IMR-90 (cell line): ENCODE results near the gene STX2. TPM values are rescaled to one million over a fixed set of nuclear protein-coding genes. Genes with fewer than 3 reads are reported as not detected.

Experiments used
- ATAC-seq: fragments of 200-7000 bp; cut with Tn5 transposase; 2 replicates; pipeline ENCODE4 v1.9.1; 2020; ENCODE audit warnings: low read depth, mild to moderate bottlenecking, moderate library complexity
- BruUV-seq: library from RNA; stranded (reverse); fragments of 400-500 nt; replicated peaks from 2 replicates; lab custom pipeline; 2021; lab: Mats Ljungman, UMichigan
- CTCF ChIA-PET: fragments of 300-600 bp; formaldehyde crosslinking; extraction: SDS; loops from one replicate; lab custom pipeline; 2021; ENCODE audit warnings: antibody characterized with exemption; lab: Yijun Ruan, JAX
- POLR2A ChIA-PET: fragments of 300-600 bp; sonication (Branson Sonifier 250); formaldehyde crosslinking; loops from one replicate; lab custom pipeline; 2022; ENCODE audit warnings: antibody characterized with exemption; ENCODE audit not compliant: unreplicated experiment; lab: Charles Lee
- DNase-seq: peaks from one replicate; pipeline ENCODE4 v3.0.0; 2013
- H2AFZ ChIP-seq: replicated peaks from 2 replicates; pipeline ENCODE3; 2013; ENCODE audit warnings: low read length, mild to moderate bottlenecking; ENCODE audit not compliant: poor library complexity
- H2AK5ac ChIP-seq: 2 replicates; pipeline ENCODE4 v1.6.1; 2013; ENCODE audit warnings: low read depth, low read length, inconsistent platforms
- H2AK9ac ChIP-seq: replicated peaks from 2 replicates; pipeline ENCODE3; 2013; ENCODE audit warnings: mild to moderate bottlenecking, low read depth, low read length, moderate library complexity; ENCODE audit not compliant: poor library complexity
- H2BK120ac ChIP-seq: 2 replicates; pipeline ENCODE4 v1.6.1; 2013; ENCODE audit warnings: low read depth, low read length, inconsistent platforms
- H2BK15ac ChIP-seq: 3 replicates; pipeline ENCODE4 v1.6.1; 2013; ENCODE audit warnings: low read depth, low read length, inconsistent platforms
- H2BK20ac ChIP-seq: 2 replicates; pipeline ENCODE4 v1.6.1; 2013; ENCODE audit warnings: low read depth, mild to moderate bottlenecking, inconsistent platforms, low read length, moderate library complexity
- H2BK5ac ChIP-seq: 2 replicates; pipeline ENCODE4 v1.6.1; 2013; ENCODE audit warnings: mild to moderate bottlenecking, low read depth, low read length, inconsistent platforms; ENCODE audit not compliant: poor library complexity, severe bottlenecking
- H3K14ac ChIP-seq: replicated peaks from 2 replicates; pipeline ENCODE4 v1.6.1; 2013; ENCODE audit warnings: low read depth, low read length, inconsistent platforms
- H3K18ac ChIP-seq: 2 replicates; pipeline ENCODE4 v1.6.1; 2013; ENCODE audit warnings: low read depth, low read length, control low read depth
- H3K23ac ChIP-seq: 2 replicates; pipeline ENCODE4 v1.6.1; 2013; ENCODE audit warnings: low read depth, low read length, inconsistent platforms
- H3K27ac ChIP-seq: 2 replicates; pipeline ENCODE4 v1.5.1; 2013; ENCODE audit warnings: mild to moderate bottlenecking, control low read depth, low read length; ENCODE audit not compliant: insufficient read depth
- H3K27me3 ChIP-seq: 2 replicates; pipeline ENCODE4 v1.6.1; 2013; ENCODE audit warnings: low read length; ENCODE audit not compliant: control insufficient read depth, insufficient read depth
- H3K36me3 ChIP-seq: 2 replicates; pipeline ENCODE4 v1.6.1; 2013; ENCODE audit warnings: low read length, mixed read lengths; ENCODE audit not compliant: control insufficient read depth, insufficient read depth
- H3K4ac ChIP-seq: 2 replicates; pipeline ENCODE4 v1.6.1; 2013; ENCODE audit warnings: low read depth, low read length, inconsistent platforms
- H3K4me1 ChIP-seq: 2 replicates; pipeline ENCODE4 v1.6.1; 2013; ENCODE audit warnings: low read length, mixed read lengths; ENCODE audit not compliant: control insufficient read depth, insufficient read depth
- H3K4me2 ChIP-seq: 2 replicates; pipeline ENCODE4 v1.6.1; 2013; ENCODE audit warnings: low read depth, mild to moderate bottlenecking, control low read depth, low read length, moderate library complexity
- H3K4me3 ChIP-seq: 2 replicates; pipeline ENCODE4 v1.5.1; 2013; ENCODE audit warnings: low read depth, mild to moderate bottlenecking, control low read depth, low read length, moderate library complexity; ENCODE audit not compliant: insufficient read depth
- H3K56ac ChIP-seq: 2 replicates; pipeline ENCODE4 v1.6.1; 2013; ENCODE audit warnings: low read length, inconsistent platforms; ENCODE audit not compliant: insufficient read depth; ENCODE audit errors: extremely low read depth
- H3K79me1 ChIP-seq, 2 experiments: 2 replicates each; pipeline ENCODE4 v1.6.1; 2013; ENCODE audit warnings: low read length in 2 of 2, inconsistent platforms in 1 of 2, low read depth in 1 of 2
- H3K9ac ChIP-seq: 2 replicates; pipeline ENCODE4 v1.6.1; 2013; ENCODE audit warnings: low read depth, low read length, control low read depth
- H3K9me1 ChIP-seq: 2 replicates; pipeline ENCODE4 v1.6.1; 2013; ENCODE audit warnings: low read length, inconsistent platforms; ENCODE audit not compliant: insufficient read depth
- H3K9me3 ChIP-seq: 2 replicates; pipeline ENCODE4 v1.6.1; 2013; ENCODE audit warnings: low read length; ENCODE audit not compliant: control insufficient read depth, insufficient read depth
- H4K20me1 ChIP-seq: 2 replicates; pipeline ENCODE4 v1.6.1; 2013; ENCODE audit warnings: low read length, inconsistent platforms; ENCODE audit not compliant: insufficient read depth
- H4K5ac ChIP-seq: 2 replicates; pipeline ENCODE4 v1.6.1; 2013; ENCODE audit warnings: mild to moderate bottlenecking, low read depth, low read length, control low read depth
- H4K8ac ChIP-seq, 2 experiments: 2 replicates each; pipeline ENCODE4 v1.6.1; 2013; ENCODE audit warnings: low read depth in 2 of 2, low read length in 2 of 2, control low read depth in 1 of 2, inconsistent platforms in 1 of 2
- H4K91ac ChIP-seq: 2 replicates; pipeline ENCODE4 v1.6.1; 2013; ENCODE audit warnings: low read depth, low read length, inconsistent platforms; ENCODE audit not compliant: insufficient read depth
- BHLHE40 ChIP-seq: fragments of 150-350 bp; IDR thresholded peaks from 2 replicates; pipeline ENCODE4 v1.6.1; 2016; ENCODE audit warnings: mild to moderate bottlenecking, low read depth, low read length
- CEBPB ChIP-seq: IDR thresholded peaks from 2 replicates; pipeline ENCODE4 v1.6.1; 2012; ENCODE audit warnings: low read depth, low read length, improper control_type of control experiment
- CHD1 ChIP-seq: IDR thresholded peaks from 2 replicates; pipeline ENCODE4 v1.6.1; 2012; ENCODE audit warnings: low read depth, low read length, improper control_type of control experiment
- FOS ChIP-seq: fragments of 150-350 bp; IDR thresholded peaks from 2 replicates; pipeline ENCODE4 v1.6.1; 2016; ENCODE audit warnings: low read depth, low read length
- MAFK ChIP-seq: IDR thresholded peaks from 2 replicates; pipeline ENCODE4 v1.6.1; 2012; ENCODE audit warnings: low read depth, low read length, improper control_type of control experiment
- MAZ ChIP-seq: IDR thresholded peaks from 2 replicates; pipeline ENCODE4 v1.6.1; 2012; ENCODE audit warnings: low read depth, mild to moderate bottlenecking, low read length, improper control_type of control experiment, moderate library complexity, borderline replicate concordance
- MXI1 ChIP-seq: IDR thresholded peaks from 2 replicates; pipeline ENCODE4 v1.6.1; 2012; ENCODE audit warnings: low read depth, mild to moderate bottlenecking, low read length, moderate library complexity, borderline replicate concordance
- NFE2L2 ChIP-seq: fragments of 150-350 bp; IDR thresholded peaks from 2 replicates; pipeline ENCODE4 v1.6.1; 2016; ENCODE audit warnings: low read depth, mild to moderate bottlenecking, low read length
- POLR2A ChIP-seq: IDR thresholded peaks from 2 replicates; pipeline ENCODE4 v1.6.1; 2012; ENCODE audit warnings: mild to moderate bottlenecking, low read depth, low read length
- RAD21 ChIP-seq: IDR thresholded peaks from 2 replicates; pipeline ENCODE4 v1.6.1; 2012; ENCODE audit warnings: low read length, improper control_type of control experiment
- RCOR1 ChIP-seq: IDR thresholded peaks from 2 replicates; pipeline ENCODE4 v1.6.1; 2012; ENCODE audit warnings: mild to moderate bottlenecking, low read length, improper control_type of control experiment; ENCODE audit not compliant: insufficient replicate concordance
- RFX5 ChIP-seq: IDR thresholded peaks from 2 replicates; pipeline ENCODE4 v1.8.0; 2012; ENCODE audit warnings: low read depth, mild to moderate bottlenecking, low read length, moderate library complexity
- SMC3 ChIP-seq: fragments of 150-350 bp; IDR thresholded peaks from 2 replicates; pipeline ENCODE4 v1.6.1; 2016; ENCODE audit warnings: low read depth, mild to moderate bottlenecking, antibody characterized with exemption, low read length, moderate library complexity
- WGBS, 2 experiments: methylation state at CpG; one replicate each; pipeline versions ENCODE4 v1.1.5 to v1.1.7; 2013; ENCODE audit warnings: missing lambda C conversion rate in 2 of 2; ENCODE audit not compliant: insufficient read length in 1 of 2; ENCODE audit errors: extremely low coverage in 2 of 2; 5-methylcytosine and 5-hydroxymethylcytosine counted together
- dilution Hi-C: fragments of 300-500 bp; cut with HindIII; formaldehyde crosslinking; loops from one replicate; pipeline ENCODE4 v1.14.3; 2018; ENCODE audit warnings: low sequenced_read_pairs; ENCODE audit not compliant: unreplicated experiment
- in situ Hi-C: fragments of 300-500 bp; cut with MboI; formaldehyde crosslinking; loops from 3 replicates; pipeline ENCODE4 v1.14.3; 2019; ENCODE audit warnings: low sequenced_read_pairs, inconsistent platforms, mixed read lengths
- intact Hi-C: fragments of 100-400 bp; cut with micrococcal nuclease; formaldehyde crosslinking; loops from 2 replicates; pipeline ENCODE4 v1.10.0; 2022
- polyA plus RNA-seq, 3 experiments: library from polyadenylated mRNA; depleted of rRNA; stranded (reverse); fragments of >200 nt; gene quantifications; 2 replicates each; pipeline ENCODE4 v1.2.3, GENCODE V29; 2012; ENCODE audit warnings: low replicate concordance in 1 of 3
- total RNA-seq: library from RNA; depleted of rRNA; stranded (reverse); fragments of >200 nt; gene quantifications from 2 replicates; pipeline ENCODE4 v1.2.3, GENCODE V29; 2012
- TF ChIP-seq, protein P1 (sequence below): fragments of 150-350 bp; IDR thresholded peaks from 2 replicates; pipeline ENCODE4 v1.6.1; 2017; ENCODE audit warnings: mild to moderate bottlenecking, antibody characterized with exemption, low read length, low read depth
- TF ChIP-seq, protein P2 (sequence below): fragments of 150-350 bp; IDR thresholded peaks from 2 replicates; pipeline ENCODE4 v1.6.1; 2016; ENCODE audit warnings: low read depth, mild to moderate bottlenecking, low read length, moderate library complexity, borderline replicate concordance
- TF ChIP-seq, protein P3 (sequence below): conservative IDR thresholded peaks from 2 replicates; pipeline ENCODE4 v1.5.1; 2012; ENCODE audit warnings: mild to moderate bottlenecking, low read depth, low read length, improper control_type of control experiment

Gene STX2
- total and polyA plus RNA-seq, 2 of the 4 experiments (the other 2 are of a cell fraction), result 26.9 to 32.5 TPM

DNA sequence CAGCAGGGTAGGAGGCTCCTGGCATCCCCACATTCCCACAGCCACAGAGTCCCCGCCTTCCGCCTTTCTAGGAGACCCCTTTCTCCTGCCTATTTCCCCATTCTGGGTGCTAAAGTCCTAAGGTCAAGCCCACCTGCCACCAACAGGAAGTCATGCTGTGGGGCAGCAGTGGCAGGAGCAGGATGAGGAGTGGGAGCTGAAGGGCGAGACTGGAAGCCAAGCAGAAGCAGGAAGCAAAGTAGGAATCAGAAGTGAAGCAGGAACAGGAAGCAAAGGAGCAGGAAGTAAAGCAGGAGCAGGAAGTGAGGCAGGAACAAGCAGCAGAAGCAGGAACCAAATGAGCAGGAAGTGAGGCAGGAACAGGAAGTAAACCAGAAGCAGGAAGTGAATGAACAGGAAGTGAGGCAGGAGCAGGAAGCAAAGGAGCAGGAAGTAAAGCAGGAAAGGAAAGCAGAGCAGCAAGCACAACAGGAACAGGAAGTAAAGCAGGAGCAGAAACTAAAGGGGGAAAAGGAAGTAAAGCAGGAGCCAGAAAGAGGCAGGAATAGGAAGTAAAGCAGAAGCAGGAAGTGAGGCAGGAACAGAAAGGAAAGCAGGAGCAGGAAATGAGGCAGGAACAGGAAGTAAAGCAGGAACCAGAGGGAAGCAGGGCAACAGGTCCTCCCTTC is 84.7 kb downstream of the STX2 start:
- BruUV-seq, result no TSS peak
- no peaks in the 10 kb centered on the region for H4K20me1 ChIP-seq
- in situ Hi-C loops, result no loop called here
- H2AK5ac ChIP-seq, result no peak overlapping the region
- no peak overlapping the region for H4K91ac ChIP-seq
- H3K18ac ChIP-seq, result no peak overlapping the region
- no peak overlapping the region for H3K4ac ChIP-seq
- intact Hi-C loops, result no loop called here
- H2BK20ac ChIP-seq, result no peak overlapping the region
- ChIA-PET CTCF (no interaction called here), POLR2A (no interaction called here)
- no peak overlapping the region for H4K8ac ChIP-seq
- H3K23ac ChIP-seq, result no peak overlapping the region
- TF ChIP-seq MAFK (no peak), RCOR1 (no peak), CHD1 (no peak), RFX5 (no peak), CEBPB (no peak), FOS (no peak), NFE2L2 (no peak), MXI1 (no peak), MAZ (no peak), POLR2A (no peak), RAD21 (no peak), SMC3 (no peak), BHLHE40 (no peak)
- TF ChIP-seq, protein P1, sequence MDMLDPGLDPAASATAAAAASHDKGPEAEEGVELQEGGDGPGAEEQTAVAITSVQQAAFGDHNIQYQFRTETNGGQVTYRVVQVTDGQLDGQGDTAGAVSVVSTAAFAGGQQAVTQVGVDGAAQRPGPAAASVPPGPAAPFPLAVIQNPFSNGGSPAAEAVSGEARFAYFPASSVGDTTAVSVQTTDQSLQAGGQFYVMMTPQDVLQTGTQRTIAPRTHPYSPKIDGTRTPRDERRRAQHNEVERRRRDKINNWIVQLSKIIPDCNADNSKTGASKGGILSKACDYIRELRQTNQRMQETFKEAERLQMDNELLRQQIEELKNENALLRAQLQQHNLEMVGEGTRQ, result no peak
- TF ChIP-seq, protein P2, sequence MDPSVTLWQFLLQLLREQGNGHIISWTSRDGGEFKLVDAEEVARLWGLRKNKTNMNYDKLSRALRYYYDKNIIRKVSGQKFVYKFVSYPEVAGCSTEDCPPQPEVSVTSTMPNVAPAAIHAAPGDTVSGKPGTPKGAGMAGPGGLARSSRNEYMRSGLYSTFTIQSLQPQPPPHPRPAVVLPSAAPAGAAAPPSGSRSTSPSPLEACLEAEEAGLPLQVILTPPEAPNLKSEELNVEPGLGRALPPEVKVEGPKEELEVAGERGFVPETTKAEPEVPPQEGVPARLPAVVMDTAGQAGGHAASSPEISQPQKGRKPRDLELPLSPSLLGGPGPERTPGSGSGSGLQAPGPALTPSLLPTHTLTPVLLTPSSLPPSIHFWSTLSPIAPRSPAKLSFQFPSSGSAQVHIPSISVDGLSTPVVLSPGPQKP, result no peak
- TF ChIP-seq, protein P3, sequence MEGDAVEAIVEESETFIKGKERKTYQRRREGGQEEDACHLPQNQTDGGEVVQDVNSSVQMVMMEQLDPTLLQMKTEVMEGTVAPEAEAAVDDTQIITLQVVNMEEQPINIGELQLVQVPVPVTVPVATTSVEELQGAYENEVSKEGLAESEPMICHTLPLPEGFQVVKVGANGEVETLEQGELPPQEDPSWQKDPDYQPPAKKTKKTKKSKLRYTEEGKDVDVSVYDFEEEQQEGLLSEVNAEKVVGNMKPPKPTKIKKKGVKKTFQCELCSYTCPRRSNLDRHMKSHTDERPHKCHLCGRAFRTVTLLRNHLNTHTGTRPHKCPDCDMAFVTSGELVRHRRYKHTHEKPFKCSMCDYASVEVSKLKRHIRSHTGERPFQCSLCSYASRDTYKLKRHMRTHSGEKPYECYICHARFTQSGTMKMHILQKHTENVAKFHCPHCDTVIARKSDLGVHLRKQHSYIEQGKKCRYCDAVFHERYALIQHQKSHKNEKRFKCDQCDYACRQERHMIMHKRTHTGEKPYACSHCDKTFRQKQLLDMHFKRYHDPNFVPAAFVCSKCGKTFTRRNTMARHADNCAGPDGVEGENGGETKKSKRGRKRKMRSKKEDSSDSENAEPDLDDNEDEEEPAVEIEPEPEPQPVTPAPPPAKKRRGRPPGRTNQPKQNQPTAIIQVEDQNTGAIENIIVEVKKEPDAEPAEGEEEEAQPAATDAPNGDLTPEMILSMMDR, result no peak
- WGBS, 2 experiments, result 20% methylated on average over 1 of the region's 3 CpGs; no CpG with 5 or more reads in 1 of the 2 experiments
- no peak overlapping the region for H2BK15ac ChIP-seq
- H3K27me3 ChIP-seq, result no peaks in the 10 kb centered on the region
- H3K9me3 ChIP-seq, result peaks cover 11% of the 10 kb centered on the region; the same call in 1 of the 2 replicates
- H2AFZ ChIP-seq, result no peak overlapping the region
- no peak overlapping the region for H3K9ac ChIP-seq
- H3K27ac ChIP-seq, result no peak overlapping the region
- dilution Hi-C loops, result no loop called here
- H3K4me1 ChIP-seq, result no peaks in the 10 kb centered on the region
- H3K36me3 ChIP-seq, result no peaks in the 10 kb centered on the region
- H2BK120ac ChIP-seq, result no peak overlapping the region
- H3K9me1 ChIP-seq, result no peaks in the 10 kb centered on the region
- no peak overlapping the region for H3K14ac ChIP-seq
- ATAC-seq (no peak), DNase-seq (no peak)
- H3K56ac ChIP-seq, result no peak overlapping the region
- no peak overlapping the region for H3K4me2 ChIP-seq
- H2AK9ac ChIP-seq, result no peak overlapping the region
- H2BK5ac ChIP-seq, result no peak overlapping the region
- H4K5ac ChIP-seq, result no peak overlapping the region
- H3K4me3 ChIP-seq, result no peak overlapping the region
- no peaks in the 10 kb centered on the region for H3K79me1 ChIP-seq
